Measurements from ENCODE around the gene PIP5KL1.

PIP5KL1 gene

DNA sequence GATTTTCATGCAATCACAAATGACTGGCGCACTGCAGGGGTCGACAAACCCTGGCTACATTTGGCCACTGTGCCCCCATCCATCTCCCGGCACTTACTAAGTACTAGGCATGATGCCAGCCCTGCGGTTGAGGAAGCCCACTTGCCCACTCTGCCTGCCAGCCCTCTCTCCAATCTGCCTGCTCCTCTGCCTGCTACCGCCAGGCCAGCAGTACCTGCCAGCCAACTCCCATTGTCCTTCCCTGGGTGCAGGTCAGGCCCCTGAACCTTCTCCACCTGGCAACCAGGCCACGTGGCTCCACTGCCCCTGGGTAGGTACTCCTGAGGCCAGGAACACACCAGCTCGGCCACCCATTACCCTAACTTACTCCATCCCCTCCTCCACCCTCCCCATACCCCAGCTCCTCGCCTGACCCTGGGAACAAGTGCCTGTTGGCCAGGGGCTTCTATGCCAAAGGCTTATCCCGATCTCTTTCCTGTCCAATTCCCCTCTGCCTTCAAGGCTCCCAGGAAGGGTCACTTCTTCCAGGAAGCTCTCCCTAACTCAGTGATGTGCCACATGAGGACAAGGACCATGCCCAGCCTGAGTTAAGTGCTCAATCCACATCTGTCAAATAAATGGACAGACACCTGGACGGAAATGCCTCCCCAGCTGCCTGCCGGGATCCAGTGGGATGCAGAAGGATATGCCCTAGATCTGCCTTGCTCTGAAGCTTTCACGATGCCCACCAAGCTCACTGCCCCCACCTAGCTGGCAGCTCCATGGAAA is 43.6 kb upstream of the PIP5KL1 start:
- no peaks in the 10 kb centered on the region for H3K27me3 ChIP-seq (ENCODE audit: low read depth, low read length)
- peak overlapping the region; percentile 11 to 27 for H3K4me3 ChIP-seq (ENCODE audit: low read depth in 1 of 2, low read length in 2 of 2)
- H3K27ac ChIP-seq (ENCODE audit: low read length), result peak overlapping the region; percentile 72
- H3K9me3 ChIP-seq (ENCODE audit: control insufficient read depth in 1 of 2, low read length in 2 of 2), result no peaks in the 10 kb centered on the region
- H3K4me1 ChIP-seq (ENCODE audit: control insufficient read depth in 1 of 2, insufficient read depth in 2 of 2, low read length in 2 of 2), result peaks cover 56 to 96% of the 10 kb centered on the region in 2 donors
- H3K36me3 ChIP-seq (ENCODE audit: control insufficient read depth in 1 of 2, insufficient read depth in 2 of 2, low read length in 2 of 2), result no peaks in the 10 kb centered on the region

DNA sequence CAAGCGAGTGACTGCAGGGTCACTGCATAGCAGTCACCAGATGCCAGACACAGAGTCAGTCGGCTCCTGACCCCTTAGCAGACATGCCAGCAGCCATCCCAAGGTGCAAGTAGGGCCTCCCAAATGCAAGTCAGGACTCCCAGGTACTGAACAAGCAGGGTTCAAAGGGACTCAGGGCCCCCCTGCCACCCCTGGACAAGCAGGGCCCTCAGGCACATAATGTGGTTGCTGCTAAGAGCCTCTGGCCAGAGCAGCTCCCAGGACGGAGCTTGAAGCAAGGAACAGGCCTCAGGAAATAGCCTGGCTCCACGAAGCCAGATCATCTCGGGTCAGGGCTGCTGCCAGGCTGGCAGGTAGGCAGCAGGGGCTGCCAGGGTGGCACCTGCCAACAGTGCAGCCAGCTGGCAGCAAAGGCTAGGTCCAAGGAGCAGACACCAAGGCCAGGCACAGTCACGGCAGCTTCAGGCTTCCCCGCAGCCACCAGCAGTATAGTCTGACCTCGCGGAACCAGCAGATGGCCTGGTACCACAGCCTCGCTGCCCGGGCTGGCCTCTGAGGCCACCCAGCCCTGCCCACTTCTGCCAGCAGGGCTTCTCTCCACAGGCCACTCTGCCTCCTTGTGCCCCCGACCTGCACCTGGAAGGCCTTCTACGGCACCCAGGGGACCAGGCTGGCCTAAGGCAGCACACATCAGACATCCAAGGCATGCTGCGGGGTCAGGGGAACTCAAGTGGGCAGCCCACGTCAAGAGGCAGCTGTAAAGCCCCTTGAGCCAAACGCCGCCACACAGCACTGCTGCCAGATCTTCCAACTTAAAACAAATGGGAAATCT is 42.8 kb upstream of the PIP5KL1 start:
- H3K27ac ChIP-seq (ENCODE audit: low read length), result peak overlapping the region; percentile 72
- H3K36me3 ChIP-seq (ENCODE audit: control insufficient read depth in 1 of 2, insufficient read depth in 2 of 2, low read length in 2 of 2), result no peaks in the 10 kb centered on the region
- H3K4me1 ChIP-seq (ENCODE audit: control insufficient read depth in 1 of 2, insufficient read depth in 2 of 2, low read length in 2 of 2), result peaks cover 64 to 95% of the 10 kb centered on the region in 2 donors
- H3K27me3 ChIP-seq (ENCODE audit: low read depth, low read length), result no peaks in the 10 kb centered on the region
- no peaks in the 10 kb centered on the region for H3K9me3 ChIP-seq (ENCODE audit: control insufficient read depth in 1 of 2, low read length in 2 of 2)
- peak overlapping the region; percentile 11 to 20 for H3K4me3 ChIP-seq (ENCODE audit: low read depth in 1 of 2, low read length in 2 of 2)

DNA sequence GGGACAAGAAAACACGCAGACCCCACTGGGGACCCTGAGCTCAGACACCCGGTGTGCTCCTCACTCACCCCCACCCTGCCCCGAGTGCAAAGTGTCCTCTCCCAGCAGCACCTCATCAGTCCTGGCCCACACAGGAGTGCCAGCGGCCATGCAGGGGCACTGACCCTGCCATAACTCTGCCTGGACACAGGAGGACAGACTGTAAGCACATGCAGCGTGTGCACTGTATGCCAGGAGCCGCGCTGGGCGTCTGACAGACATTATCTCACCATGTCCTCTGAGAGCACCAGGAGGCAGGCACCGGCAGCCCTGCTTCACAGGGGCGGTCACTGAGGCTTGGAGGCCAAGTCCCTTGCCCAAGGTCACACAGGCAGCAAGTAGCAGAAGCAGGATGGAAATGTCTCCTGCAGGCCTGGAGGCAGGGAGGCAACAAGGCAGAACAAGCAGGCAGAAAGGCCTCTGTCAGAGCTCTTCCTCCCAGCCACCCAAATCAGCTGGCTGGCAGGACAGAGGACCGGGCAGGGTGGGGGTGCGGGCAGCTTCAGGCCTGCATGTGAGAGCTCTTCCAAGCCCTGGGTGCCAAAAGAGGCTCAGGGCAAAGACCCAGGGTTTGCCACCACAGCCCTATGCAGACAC is 41.8 kb upstream of the PIP5KL1 start:
- H3K27ac ChIP-seq (ENCODE audit: low read length), result peak overlapping the region; percentile 72
- peaks cover 72 to 94% of the 10 kb centered on the region in 2 donors for H3K4me1 ChIP-seq (ENCODE audit: control insufficient read depth in 1 of 2, insufficient read depth in 2 of 2, low read length in 2 of 2)
- H3K36me3 ChIP-seq (ENCODE audit: control insufficient read depth in 1 of 2, insufficient read depth in 2 of 2, low read length in 2 of 2), result no peaks in the 10 kb centered on the region
- H3K9me3 ChIP-seq (ENCODE audit: control insufficient read depth in 1 of 2, low read length in 2 of 2), result no peaks in the 10 kb centered on the region
- no peaks in the 10 kb centered on the region for H3K27me3 ChIP-seq (ENCODE audit: low read depth, low read length)
- peak overlapping the region; percentile 7 to 18 for H3K4me3 ChIP-seq (ENCODE audit: low read depth in 1 of 2, low read length in 2 of 2)

DNA sequence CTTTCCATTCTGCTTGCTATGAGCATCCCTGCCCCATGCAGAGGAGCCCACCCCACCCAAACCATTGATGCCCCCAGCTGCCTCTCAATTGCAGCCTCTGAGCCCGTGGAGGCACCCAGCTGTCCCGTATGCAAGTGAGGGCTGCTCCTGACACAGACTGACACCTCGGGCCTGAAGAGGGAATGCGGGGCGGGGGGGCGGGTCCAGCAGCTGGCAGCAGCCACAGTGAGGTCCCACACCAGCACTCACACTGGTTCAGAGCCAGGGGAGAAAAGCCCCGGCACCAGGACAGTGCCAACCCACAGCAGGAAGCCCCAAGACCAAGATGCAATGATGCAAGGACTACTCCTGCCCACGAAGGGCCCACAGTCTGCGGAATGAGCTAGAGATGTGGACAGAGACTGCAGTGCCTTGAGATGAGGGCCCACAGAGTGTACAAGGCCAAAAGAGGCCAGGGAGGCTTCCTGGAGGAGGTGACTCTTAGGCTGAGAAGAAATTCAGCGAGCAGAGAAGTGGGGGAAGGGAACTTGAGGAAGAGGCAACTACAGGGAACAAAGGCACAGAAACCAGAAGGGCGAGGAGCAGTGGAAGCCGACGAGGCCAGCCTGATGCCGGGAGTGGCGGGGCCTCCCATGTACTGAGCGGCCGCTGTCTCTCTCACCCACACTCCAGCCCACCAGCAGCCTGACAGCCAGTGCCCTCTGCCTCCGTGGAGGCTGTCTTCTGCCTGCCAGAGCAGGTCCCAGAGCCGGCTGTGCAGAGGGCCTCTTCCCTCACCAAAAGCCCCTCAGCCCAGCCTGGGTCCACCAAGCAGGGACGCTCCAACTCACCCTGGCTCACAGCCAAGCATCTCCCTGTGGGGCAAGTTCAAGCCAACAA is 41.0 kb upstream of the PIP5KL1 start:
- peak overlapping the region; percentile 7 to 18 for H3K4me3 ChIP-seq (ENCODE audit: low read depth in 1 of 2, low read length in 2 of 2)
- peak overlapping the region; percentile 62 for H3K27ac ChIP-seq (ENCODE audit: low read length)
- H3K27me3 ChIP-seq (ENCODE audit: low read depth, low read length), result no peaks in the 10 kb centered on the region
- no peaks in the 10 kb centered on the region for H3K9me3 ChIP-seq (ENCODE audit: control insufficient read depth in 1 of 2, low read length in 2 of 2)
- peaks cover 72 to 94% of the 10 kb centered on the region in 2 donors for H3K4me1 ChIP-seq (ENCODE audit: control insufficient read depth in 1 of 2, insufficient read depth in 2 of 2, low read length in 2 of 2)
- H3K36me3 ChIP-seq (ENCODE audit: control insufficient read depth in 1 of 2, insufficient read depth in 2 of 2, low read length in 2 of 2), result no peaks in the 10 kb centered on the region

DNA sequence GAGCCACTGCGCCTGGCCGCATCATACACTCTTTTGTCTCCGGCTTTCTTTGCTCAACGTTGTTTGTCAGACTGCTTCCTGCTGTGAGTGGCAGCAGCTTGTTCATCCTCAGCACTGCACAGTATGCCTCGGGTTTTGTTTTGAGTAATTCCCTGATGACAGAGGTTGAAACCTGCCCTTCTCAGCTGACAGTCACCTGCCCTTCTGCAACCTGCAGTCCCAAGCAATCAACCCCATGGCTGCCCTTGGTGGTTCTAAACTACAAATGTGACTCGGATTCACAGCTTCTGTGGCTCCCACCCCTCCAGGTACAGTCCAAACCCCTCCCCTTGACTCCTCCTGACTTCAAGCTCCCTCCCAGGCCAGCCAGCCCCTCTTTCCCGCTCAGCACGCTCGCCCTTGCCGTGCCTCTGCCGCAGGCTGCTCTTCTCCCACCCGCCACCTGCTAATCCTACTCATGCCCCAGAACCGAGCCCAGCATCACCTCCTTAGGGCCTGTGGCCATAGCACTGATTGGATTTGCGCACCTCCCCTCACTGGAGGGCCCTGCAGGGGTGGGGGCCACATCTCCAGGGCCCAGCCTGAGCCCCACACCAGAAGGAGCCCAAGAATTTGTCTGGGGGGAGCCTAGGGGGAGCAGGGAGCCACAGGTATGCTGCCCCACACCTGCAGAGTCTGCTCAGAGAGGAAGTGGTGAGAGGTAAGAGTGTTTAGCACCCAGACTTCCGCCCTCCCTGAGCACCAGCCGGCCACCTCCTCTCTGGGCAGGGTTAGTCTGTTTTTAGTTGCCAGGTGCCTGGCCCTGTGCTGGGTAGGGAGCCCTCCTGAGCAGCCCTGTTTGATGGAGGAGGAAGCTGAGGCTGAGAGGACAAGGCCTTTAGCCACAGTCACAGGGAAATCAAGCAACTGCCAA is 40.1 kb upstream of the PIP5KL1 start:
- Histone ChIP-seq H3K4me1 (ENCODE audit: control insufficient read depth in 1 of 2, insufficient read depth in 2 of 2, low read length in 2 of 2) (peaks cover 69 to 92% of the 10 kb centered on the region in 2 donors), H3K27me3 (ENCODE audit: low read depth, low read length) (no peaks in the 10 kb centered on the region), H3K36me3 (ENCODE audit: control insufficient read depth in 1 of 2, insufficient read depth in 2 of 2, low read length in 2 of 2) (no peaks in the 10 kb centered on the region), H3K27ac (ENCODE audit: low read length) (no peak overlapping the region), H3K9me3 (ENCODE audit: control insufficient read depth in 1 of 2, low read length in 2 of 2) (no peaks in the 10 kb centered on the region), H3K4me3 (ENCODE audit: low read depth in 1 of 2, low read length in 2 of 2) (no peak overlapping the region)

DNA sequence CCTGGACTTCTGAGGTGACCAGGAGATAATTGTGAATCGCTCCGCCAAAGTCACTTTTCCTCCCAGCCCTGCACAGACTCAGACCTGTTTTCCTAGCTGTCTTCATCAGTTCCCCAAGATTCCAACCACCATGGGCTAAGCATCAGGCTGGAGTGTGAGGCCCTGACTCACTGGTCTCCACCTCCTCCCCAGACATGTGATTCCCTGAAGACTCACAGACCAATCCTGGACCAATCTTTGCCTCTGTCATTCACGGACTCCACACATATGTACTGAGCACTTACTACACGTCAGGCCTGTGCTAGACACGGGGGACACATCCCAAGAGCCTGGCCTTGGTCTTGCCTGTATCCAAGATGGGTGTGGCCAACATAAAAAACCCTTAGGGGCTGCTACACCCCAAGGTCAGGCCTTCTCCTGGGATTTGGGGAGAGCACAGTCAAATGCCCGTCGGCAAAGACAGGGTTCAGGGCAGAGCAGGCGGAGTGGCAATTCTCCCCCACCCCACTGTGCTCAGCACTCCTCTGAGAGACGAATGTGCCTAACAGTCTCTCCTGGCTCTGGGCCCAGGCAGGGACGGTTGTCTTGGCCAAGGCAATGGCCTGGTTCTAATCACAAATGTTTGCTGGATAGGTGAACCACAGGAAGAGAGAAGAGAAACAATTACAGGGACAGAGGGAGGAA is 38.3 kb upstream of the PIP5KL1 start:
- Histone ChIP-seq H3K27ac (ENCODE audit: low read length) (peak overlapping the region; percentile 97), H3K9me3 (ENCODE audit: control insufficient read depth in 1 of 2, low read length in 2 of 2) (no peaks in the 10 kb centered on the region), H3K27me3 (ENCODE audit: low read depth, low read length) (no peaks in the 10 kb centered on the region), H3K36me3 (ENCODE audit: control insufficient read depth in 1 of 2, insufficient read depth in 2 of 2, low read length in 2 of 2) (no peaks in the 10 kb centered on the region), H3K4me1 (ENCODE audit: control insufficient read depth in 1 of 2, insufficient read depth in 2 of 2, low read length in 2 of 2) (peaks cover 76 to 82% of the 10 kb centered on the region in 2 donors), H3K4me3 (ENCODE audit: low read depth in 1 of 2, low read length in 2 of 2) (peak overlapping the region in 1 of 2 donors; percentile 34)

DNA sequence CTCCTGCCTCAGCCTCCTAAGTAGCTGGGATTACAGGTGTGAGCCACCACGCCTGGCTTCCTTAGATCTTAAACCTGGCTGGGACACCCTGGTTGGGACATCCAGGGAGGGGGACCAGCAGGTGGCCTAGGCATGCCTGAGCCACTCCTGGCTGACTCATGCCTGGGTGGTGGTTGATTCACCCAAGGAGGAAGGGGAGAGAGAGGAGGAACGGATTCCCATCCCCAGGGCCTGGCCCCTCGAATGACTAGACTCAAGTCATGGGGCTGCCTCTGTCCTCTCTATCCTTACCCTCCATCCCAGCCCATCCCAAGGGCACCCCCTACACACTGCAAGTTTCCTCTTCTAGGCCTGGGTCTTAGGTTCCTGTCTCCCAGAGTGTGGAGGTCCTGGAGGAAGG is 37.5 kb upstream of the PIP5KL1 start:
- H3K4me1 ChIP-seq (ENCODE audit: control insufficient read depth in 1 of 2, insufficient read depth in 2 of 2, low read length in 2 of 2), result peaks cover 72 to 82% of the 10 kb centered on the region in 2 donors
- H3K27me3 ChIP-seq (ENCODE audit: low read depth, low read length), result no peaks in the 10 kb centered on the region
- no peak overlapping the region for H3K4me3 ChIP-seq (ENCODE audit: low read depth in 1 of 2, low read length in 2 of 2)
- H3K36me3 ChIP-seq (ENCODE audit: control insufficient read depth in 1 of 2, insufficient read depth in 2 of 2, low read length in 2 of 2), result no peaks in the 10 kb centered on the region
- H3K27ac ChIP-seq (ENCODE audit: low read length), result peak overlapping the region; percentile 97
- H3K9me3 ChIP-seq (ENCODE audit: control insufficient read depth in 1 of 2, low read length in 2 of 2), result no peaks in the 10 kb centered on the region

DNA sequence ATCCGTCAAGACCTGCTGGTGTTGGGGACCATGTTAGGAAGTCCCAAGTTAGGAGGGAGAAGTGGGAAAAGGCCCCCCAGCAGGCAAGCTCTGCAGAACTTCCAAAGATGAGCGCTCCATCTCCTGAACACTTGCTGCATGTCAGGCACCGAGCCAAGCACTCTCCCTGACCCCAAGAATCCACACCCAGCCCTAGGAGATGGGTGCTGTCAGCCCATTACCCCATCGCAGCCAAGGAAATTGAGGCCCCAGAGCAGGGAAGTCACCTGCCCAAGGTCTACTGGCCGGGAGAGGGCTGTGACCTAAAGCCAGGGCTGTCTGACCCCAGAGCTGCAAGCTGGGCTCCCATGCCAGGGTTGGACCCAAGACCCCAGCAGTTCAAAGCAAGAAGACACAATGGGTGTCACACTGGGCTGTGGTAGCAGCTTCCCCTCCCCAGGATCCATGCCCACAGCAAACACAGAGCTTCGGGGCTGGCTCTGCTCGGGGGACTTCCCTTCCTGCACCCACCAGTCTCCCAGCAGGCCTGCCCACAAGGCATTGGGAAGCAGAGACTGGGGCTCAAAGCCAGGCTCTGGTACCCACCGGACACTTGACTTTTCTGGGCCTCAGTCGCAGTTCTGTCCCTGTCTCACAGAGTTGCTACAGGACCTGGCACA is 36.7 kb upstream of the PIP5KL1 start:
- Histone ChIP-seq H3K27me3 (ENCODE audit: low read depth, low read length) (no peaks in the 10 kb centered on the region), H3K4me3 (ENCODE audit: low read depth in 1 of 2, low read length in 2 of 2) (peak overlapping the region in 1 of 2 donors; percentile 1), H3K27ac (ENCODE audit: low read length) (peak overlapping the region; percentile 97), H3K4me1 (ENCODE audit: control insufficient read depth in 1 of 2, insufficient read depth in 2 of 2, low read length in 2 of 2) (peaks cover 71 to 82% of the 10 kb centered on the region in 2 donors), H3K36me3 (ENCODE audit: control insufficient read depth in 1 of 2, insufficient read depth in 2 of 2, low read length in 2 of 2) (no peaks in the 10 kb centered on the region), H3K9me3 (ENCODE audit: control insufficient read depth in 1 of 2, low read length in 2 of 2) (no peaks in the 10 kb centered on the region)

DNA sequence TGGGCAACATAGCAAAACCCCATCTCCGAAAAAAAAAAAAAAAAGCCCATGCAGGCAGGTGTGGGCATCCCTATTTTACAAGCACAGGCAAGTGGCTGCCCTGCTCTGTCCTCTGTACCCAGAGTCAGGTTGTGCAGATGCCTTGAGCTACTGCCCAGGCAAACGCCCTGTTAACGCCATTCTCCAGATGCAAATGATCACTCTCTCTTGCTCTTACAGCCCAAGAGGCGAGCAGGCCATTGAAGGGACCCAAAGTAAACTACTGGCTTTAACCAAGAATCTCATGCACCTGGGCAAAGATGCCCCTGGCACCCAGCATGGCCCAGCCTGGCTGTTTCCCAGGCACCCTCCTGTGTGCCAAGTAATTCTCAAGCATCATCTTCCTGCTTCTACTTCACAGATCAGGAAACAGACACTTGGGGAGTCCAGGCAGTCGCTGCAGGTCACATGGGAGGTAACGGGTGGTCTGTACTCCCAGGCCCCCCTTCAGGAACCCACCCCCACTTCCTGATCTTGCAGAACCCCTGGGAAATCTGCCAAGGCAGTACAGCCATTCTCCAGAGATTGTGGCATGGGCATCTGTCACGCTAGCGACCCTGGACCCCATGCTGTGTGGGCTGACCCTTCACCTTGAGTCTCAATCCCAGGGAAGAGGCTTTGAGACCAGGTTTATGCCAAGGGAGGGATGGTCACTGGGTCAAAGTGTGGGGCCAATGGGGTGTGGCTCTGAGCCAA is 36.0 kb upstream of the PIP5KL1 start:
- H3K36me3 ChIP-seq (ENCODE audit: control insufficient read depth in 1 of 2, insufficient read depth in 2 of 2, low read length in 2 of 2), result no peaks in the 10 kb centered on the region
- no peaks in the 10 kb centered on the region for H3K9me3 ChIP-seq (ENCODE audit: control insufficient read depth in 1 of 2, low read length in 2 of 2)
- H3K4me3 ChIP-seq (ENCODE audit: low read depth in 1 of 2, low read length in 2 of 2), result peak overlapping the region in 1 of 2 donors; percentile 27

More for the DNA sequence above, 36.0 kb upstream of the PIP5KL1 start:
- H3K27me3 ChIP-seq (ENCODE audit: low read depth, low read length), result no peaks in the 10 kb centered on the region
- peaks cover 65 to 78% of the 10 kb centered on the region in 2 donors for H3K4me1 ChIP-seq (ENCODE audit: control insufficient read depth in 1 of 2, insufficient read depth in 2 of 2, low read length in 2 of 2)
- peak overlapping the region; percentile 97 for H3K27ac ChIP-seq (ENCODE audit: low read length)

Data from muscle layer of duodenum (tissue), 2 donors.